Liver (tissue), 3 donors: ENCODE data around the gene FRMPD4.

Experiments used
- CTCF ChIP-seq: fragments of 150-350 bp; IDR thresholded peaks from 2 replicates; pipeline ENCODE4 v1.5.1; 2017; ENCODE audit warnings: improper control_type of control experiment, low read depth, low read length; ENCODE audit not compliant: missing input control
- EGR1 ChIP-seq, 2 donors: IDR thresholded peaks; 2 replicates each; pipeline ENCODE4 v1.6.1; 2016 to 2018; ENCODE audit warnings: antibody characterized with exemption in 2 of 2, low read depth in 2 of 2
- FOXA1 ChIP-seq: IDR thresholded peaks from 2 replicates; pipeline ENCODE4 v1.6.1; 2016; ENCODE audit warnings: antibody characterized with exemption
- GABPA ChIP-seq, 2 donors: IDR thresholded peaks in 1 of 2; conservative IDR thresholded peaks in 1 of 2; 2 replicates each; pipeline ENCODE4 v1.6.1; 2016; ENCODE audit warnings: antibody characterized with exemption in 2 of 2, mild to moderate bottlenecking in 1 of 2, moderate library complexity in 1 of 2
- JUND ChIP-seq, 2 donors: IDR thresholded peaks; 2 replicates each; pipeline ENCODE4 v1.6.1; 2016; ENCODE audit warnings: antibody characterized with exemption in 2 of 2
- NR2F2 ChIP-seq: IDR thresholded peaks from 2 replicates; pipeline ENCODE4 v1.6.1; 2016; ENCODE audit warnings: antibody characterized with exemption
- RAD21 ChIP-seq, 2 donors: IDR thresholded peaks; 2 replicates each; pipeline ENCODE4 v1.6.1; 2016; ENCODE audit warnings: antibody characterized with exemption in 2 of 2, mild to moderate bottlenecking in 2 of 2
- REST ChIP-seq: IDR thresholded peaks from 2 replicates; pipeline ENCODE4 v1.6.1; 2016; ENCODE audit warnings: antibody characterized with exemption, mild to moderate bottlenecking
- RXRA ChIP-seq, 2 donors: IDR thresholded peaks; 2 replicates each; pipeline ENCODE4 v1.6.1; 2017 to 2018; ENCODE audit warnings: antibody characterized with exemption in 2 of 2, mild to moderate bottlenecking in 1 of 2
- SP1 ChIP-seq: IDR thresholded peaks from 2 replicates; pipeline ENCODE4 v1.6.1; 2018; ENCODE audit warnings: antibody characterized with exemption, mild to moderate bottlenecking
- TAF1 ChIP-seq: conservative IDR thresholded peaks from 2 replicates; pipeline ENCODE4 v1.6.1; 2016; ENCODE audit warnings: antibody characterized with exemption, mild to moderate bottlenecking
- YY1 ChIP-seq: IDR thresholded peaks from 2 replicates; pipeline ENCODE4 v1.6.1; 2016; ENCODE audit warnings: antibody characterized with exemption, mild to moderate bottlenecking
- ZBTB33 ChIP-seq: IDR thresholded peaks from 2 replicates; pipeline ENCODE4 v1.6.1; 2016; ENCODE audit warnings: antibody characterized with exemption
- donor health status: healthy.
- donor health status: healthy.

- TF ChIP-seq SP1 (no peak), REST (no peak), FOXA1 (no peak), CTCF (no peak), YY1 (no peak), TAF1 (no peak), NR2F2 (no peak), EGR1 (IDR thresholded peaks at IDR 0.05; ENCODE audit: low read depth in 2 of 2) (no peak), GABPA (IDR thresholded peaks at IDR 0.05 in 1 of 2, conservative IDR thresholded peaks at IDR 0.05 in 1 of 2) (no peak), RXRA (IDR thresholded peaks at IDR 0.05) (no peak), JUND (IDR thresholded peaks at IDR 0.05) (no peak), RAD21 (IDR thresholded peaks at IDR 0.05) (no peak), ZBTB33 (no peak)
These were observed 356.3 kb downstream of the FRMPD4 start for GRCh38 chrX:12494400-12495138.
